Endodermal cell (in vitro differentiated cells): ENCODE results near the gene LHFPL2. TPM values are rescaled to one million over a fixed set of nuclear protein-coding genes. Genes with fewer than 3 reads are reported as not detected.

Source experiments
- DNase-seq: peaks from one replicate; pipeline ENCODE4 v3.0.0-alpha.2; 2017
- H3K27ac ChIP-seq: 2 replicates; pipeline ENCODE4 v1.5.1; 2013; ENCODE audit warnings: mild to moderate bottlenecking, low read depth, low read length, moderate library complexity
- H3K27me3 ChIP-seq: 2 replicates; pipeline ENCODE4 v1.6.1; 2013; ENCODE audit warnings: mild to moderate bottlenecking, low read length, moderate library complexity; ENCODE audit not compliant: insufficient read depth, control insufficient read depth, poor library complexity, severe bottlenecking
- H3K36me3 ChIP-seq: 2 replicates; pipeline ENCODE4 v1.7.0; 2013; ENCODE audit warnings: mild to moderate bottlenecking, low read length, moderate library complexity; ENCODE audit not compliant: control insufficient read depth, insufficient read depth
- H3K4me1 ChIP-seq: one replicate; pipeline ENCODE4 v1.7.0; 2013; ENCODE audit warnings: low read length; ENCODE audit not compliant: control insufficient read depth, insufficient read depth
- H3K4me3 ChIP-seq: 2 replicates; pipeline ENCODE4 v1.5.1; 2013; ENCODE audit warnings: mild to moderate bottlenecking, low read length, moderate library complexity
- H3K9ac ChIP-seq: 2 replicates; pipeline ENCODE4 v1.6.1; 2013; ENCODE audit warnings: mild to moderate bottlenecking, low read length, moderate library complexity; ENCODE audit not compliant: poor library complexity, severe bottlenecking; ENCODE audit errors: extremely low read depth
- H3K9me3 ChIP-seq: 2 replicates; pipeline ENCODE4 v1.6.1; 2013; ENCODE audit warnings: mild to moderate bottlenecking, low read length, moderate library complexity; ENCODE audit not compliant: control insufficient read depth
- H3K27ac Mint-ChIP-seq: 2 replicates; pipeline ENCODE4 v1.8.0; 2020; ENCODE audit warnings: mixed read lengths
- H3K27me3 Mint-ChIP-seq: 2 replicates; pipeline ENCODE4 v1.8.0; 2021; ENCODE audit warnings: mild to moderate bottlenecking, mixed read lengths; ENCODE audit not compliant: insufficient read depth
- H3K36me3 Mint-ChIP-seq: 2 replicates; pipeline ENCODE4 v1.8.0; 2020; ENCODE audit warnings: low read depth, mixed read lengths
- H3K4me1 Mint-ChIP-seq: 2 replicates; pipeline ENCODE4 v1.8.0; 2020; ENCODE audit warnings: mixed read lengths
- H3K4me3 Mint-ChIP-seq: 2 replicates; pipeline ENCODE4 v1.8.0; 2020; ENCODE audit warnings: mild to moderate bottlenecking, moderate library complexity, mixed read lengths
- H3K9me3 Mint-ChIP-seq: 2 replicates; pipeline ENCODE4 v1.8.0; 2020; ENCODE audit warnings: mild to moderate bottlenecking, mixed read lengths
- CTCF ChIP-seq: fragments of 200-600 bp; sonication (generic); conservative IDR thresholded peaks from 2 replicates; pipeline ENCODE4 v1.5.0; 2021; ENCODE audit warnings: antibody characterized with exemption, mild to moderate bottlenecking
- WGBS, 2 experiments: methylation state at CpG; one replicate each; pipeline versions ENCODE4 v1.1.5 to v1.1.7; 2013; ENCODE audit warnings: missing lambda C conversion rate in 2 of 2, mixed read lengths in 1 of 2; ENCODE audit not compliant: insufficient coverage in 1 of 2, insufficient read length in 1 of 2; 5-methylcytosine and 5-hydroxymethylcytosine counted together
- total RNA-seq, 2 donors: library from RNA; stranded (reverse); fragmentation: NEBNext Ultra II Directional in 1 of 2; extraction: Animal tissue kit (Norgen Biotek cat#: 25700) in 1 of 2; gene quantifications; 2 replicates in 1 of 2; 3 replicates in 1 of 2; pipeline ENCODE4 v1.2.1, GENCODE V29; 2021

The LHFPL2 gene
- total RNA-seq, 2 donors from 2014 or later = 136 to 238 TPM

- Mint-ChIP-seq H3K27me3 (no peaks in the 10 kb centered on the region), H3K4me3 (no peak overlapping the region), H3K4me1 (peaks cover 38% of the 10 kb centered on the region), H3K9me3 (no peaks in the 10 kb centered on the region), H3K36me3 (peaks cover 59% of the 10 kb centered on the region), H3K27ac (no peak overlapping the region)
- Histone ChIP-seq H3K9me3 (no peaks in the 10 kb centered on the region), H3K36me3 (peaks cover 59% of the 10 kb centered on the region), H3K27ac (no peak overlapping the region), H3K4me3 (no peak overlapping the region), H3K27me3 (no peaks in the 10 kb centered on the region), H3K4me1 (peaks cover 8% of the 10 kb centered on the region), H3K9ac (no peak overlapping the region)
- no peak for TF ChIP-seq CTCF
- no peak for DNase-seq
- WGBS, 2 experiments = 79 to 100% methylated on average over 1 to 2 of the region's 3 CpGs
Observed at GRCh38 chr5:78601559-78602314, 46.8 kb downstream of the LHFPL2 start.

- H3K4me1 Mint-ChIP-seq = peaks cover 40% of the 10 kb centered on the region
- Histone ChIP-seq H3K4me3 (no peak overlapping the region), H3K27ac (no peak overlapping the region), H3K27me3 (no peaks in the 10 kb centered on the region), H3K9me3 (no peaks in the 10 kb centered on the region), H3K9ac (no peak overlapping the region), H3K4me1 (peaks cover 8% of the 10 kb centered on the region), H3K36me3 (peaks cover 61% of the 10 kb centered on the region)
- H3K36me3 Mint-ChIP-seq = peaks cover 61% of the 10 kb centered on the region
- no peaks in the 10 kb centered on the region for H3K27me3 Mint-ChIP-seq
- DNase-seq = no peak
- no peak for TF ChIP-seq CTCF
- 89 to 95% methylated on average over 5 of the region's 5 CpGs for WGBS, 2 experiments
- no peak overlapping the region for H3K27ac Mint-ChIP-seq
- H3K4me3 Mint-ChIP-seq = no peak overlapping the region
- H3K9me3 Mint-ChIP-seq = no peaks in the 10 kb centered on the region
Observed at GRCh38 chr5:78600687-78601414, 47.7 kb downstream of the LHFPL2 start.

GRCh38 chr5:78598973-78599372 lies 49.6 kb downstream of the LHFPL2 start:
- Histone ChIP-seq H3K4me1 (no peaks in the 10 kb centered on the region), H3K36me3 (peaks cover 62% of the 10 kb centered on the region), H3K9me3 (no peaks in the 10 kb centered on the region), H3K9ac (no peak overlapping the region), H3K4me3 (no peak overlapping the region), H3K27ac (no peak overlapping the region), H3K27me3 (no peaks in the 10 kb centered on the region)
- H3K9me3 Mint-ChIP-seq = no peaks in the 10 kb centered on the region
- H3K4me1 Mint-ChIP-seq = peaks cover 41% of the 10 kb centered on the region
- no peak overlapping the region for H3K27ac Mint-ChIP-seq
- peaks cover 47% of the 10 kb centered on the region for H3K36me3 Mint-ChIP-seq
- no peak for DNase-seq
- 97 to 100% methylated on average over 4 to 7 of the region's 9 CpGs for WGBS, 2 experiments
- H3K27me3 Mint-ChIP-seq = no peaks in the 10 kb centered on the region
- H3K4me3 Mint-ChIP-seq = no peak overlapping the region
- TF ChIP-seq CTCF = no peak
